Hepatocyte (in vitro differentiated cells): Measurements from ENCODE around the gene RASIP1.

ENCODE experiments used
- EZH2 ChIP-seq: fragments of 200-600 bp; sonication (generic); IDR thresholded peaks from 2 replicates; pipeline ENCODE4 v1.6.1; 2016; ENCODE audit warnings: antibody characterized with exemption, mild to moderate bottlenecking, borderline replicate concordance
- EZH2phosphoT487 ChIP-seq: fragments of 200-600 bp; sonication (generic); IDR thresholded peaks from one replicate; pipeline ENCODE4 v1.6.1; 2018; ENCODE audit warnings: antibody characterized with exemption, mild to moderate bottlenecking, low read depth, moderate library complexity; ENCODE audit not compliant: unreplicated experiment, severe bottlenecking
- TF ChIP-seq, protein P1 (sequence below): fragments of 200-600 bp; sonication (generic); IDR thresholded peaks from 2 replicates; pipeline ENCODE4 v1.5.1; 2016; ENCODE audit warnings: antibody characterized with exemption, mild to moderate bottlenecking; ENCODE audit not compliant: poor library complexity

DNA sequence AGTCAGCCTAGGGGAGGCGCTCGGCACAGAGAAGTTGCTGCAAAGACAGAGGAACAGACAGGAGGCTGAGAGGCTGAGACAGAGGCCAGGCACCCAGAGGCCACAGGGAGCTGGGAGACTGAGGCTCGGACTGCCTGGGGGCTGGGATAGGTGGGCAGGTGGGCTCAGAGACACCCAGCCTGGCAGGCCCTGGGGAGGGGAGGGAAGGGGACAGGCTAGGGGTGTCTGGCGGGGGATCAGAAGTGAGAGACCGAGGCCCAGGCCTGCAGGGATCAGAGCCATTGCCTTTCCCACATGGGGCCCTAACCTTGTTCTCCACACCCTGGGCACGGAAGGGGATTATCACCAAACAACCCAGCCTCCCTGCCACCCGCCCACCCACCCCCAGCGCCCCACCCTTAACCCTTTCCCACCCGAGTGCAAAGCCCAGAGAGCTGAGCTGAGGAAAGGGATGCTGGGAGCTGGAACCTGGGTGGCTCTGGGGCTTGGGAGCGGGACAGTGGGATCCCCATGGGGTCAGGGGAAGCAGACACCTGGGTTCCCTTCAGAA, 68.9 kb downstream of the RASIP1 start:
- TF ChIP-seq, protein P1, sequence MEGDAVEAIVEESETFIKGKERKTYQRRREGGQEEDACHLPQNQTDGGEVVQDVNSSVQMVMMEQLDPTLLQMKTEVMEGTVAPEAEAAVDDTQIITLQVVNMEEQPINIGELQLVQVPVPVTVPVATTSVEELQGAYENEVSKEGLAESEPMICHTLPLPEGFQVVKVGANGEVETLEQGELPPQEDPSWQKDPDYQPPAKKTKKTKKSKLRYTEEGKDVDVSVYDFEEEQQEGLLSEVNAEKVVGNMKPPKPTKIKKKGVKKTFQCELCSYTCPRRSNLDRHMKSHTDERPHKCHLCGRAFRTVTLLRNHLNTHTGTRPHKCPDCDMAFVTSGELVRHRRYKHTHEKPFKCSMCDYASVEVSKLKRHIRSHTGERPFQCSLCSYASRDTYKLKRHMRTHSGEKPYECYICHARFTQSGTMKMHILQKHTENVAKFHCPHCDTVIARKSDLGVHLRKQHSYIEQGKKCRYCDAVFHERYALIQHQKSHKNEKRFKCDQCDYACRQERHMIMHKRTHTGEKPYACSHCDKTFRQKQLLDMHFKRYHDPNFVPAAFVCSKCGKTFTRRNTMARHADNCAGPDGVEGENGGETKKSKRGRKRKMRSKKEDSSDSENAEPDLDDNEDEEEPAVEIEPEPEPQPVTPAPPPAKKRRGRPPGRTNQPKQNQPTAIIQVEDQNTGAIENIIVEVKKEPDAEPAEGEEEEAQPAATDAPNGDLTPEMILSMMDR: no peak
- TF ChIP-seq EZH2 (no peak), EZH2phosphoT487 (no peak)
